ENCODE measurements around the gene FADS1. TPM values are rescaled to one million over a fixed set of nuclear protein-coding genes. Genes with fewer than 3 reads are reported as not detected.

Gene FADS1
- total and polyA plus RNA-seq, 2 of the 13 experiments (the other 11 are each of a cell fraction or from before 2014, with no cell fraction given), result 91.8 to 108 TPM

DNA sequence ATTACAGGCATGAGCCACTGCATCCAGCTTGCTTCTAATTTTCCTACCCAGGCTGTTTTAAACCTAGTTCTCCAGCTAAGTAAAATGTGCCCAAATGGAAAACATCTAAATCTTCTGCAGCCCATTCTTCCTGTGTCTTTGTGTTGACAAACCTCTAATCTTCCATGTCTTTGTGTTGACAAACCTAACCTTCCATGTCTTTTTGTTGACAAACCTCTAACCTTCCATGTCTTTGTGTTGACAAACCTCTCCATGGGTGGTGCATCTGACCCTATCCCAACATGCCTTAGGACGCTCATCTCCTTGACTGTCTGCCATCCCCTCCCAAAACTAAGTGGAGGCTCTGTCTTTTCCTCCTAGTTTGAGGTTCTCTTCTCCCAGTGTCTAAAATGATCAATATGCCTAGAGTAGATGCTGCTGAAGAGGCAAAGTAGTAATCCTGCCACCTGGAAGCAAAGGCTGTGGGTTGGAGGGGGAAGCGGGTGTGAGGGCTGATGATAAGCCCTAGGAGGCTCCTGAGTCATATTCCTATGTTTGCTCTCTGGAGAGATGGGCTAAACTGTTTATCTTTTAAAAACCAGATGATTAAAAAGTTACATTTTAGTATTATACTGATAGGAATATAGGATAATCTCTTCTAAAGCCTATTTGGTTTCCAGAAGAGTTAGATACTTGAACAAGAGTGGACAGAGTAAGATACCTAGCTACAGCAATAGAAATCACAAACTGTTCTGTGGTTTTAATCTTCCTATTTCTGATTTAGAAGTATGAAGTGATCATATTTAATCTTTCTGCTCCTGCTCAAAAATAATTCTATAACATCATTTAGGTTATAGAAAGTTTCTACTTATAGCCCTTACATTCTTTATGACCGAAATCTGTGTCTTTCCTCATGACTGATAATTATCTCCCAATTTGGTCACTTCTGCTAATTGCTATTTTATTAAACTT is 16.2 kb downstream of the FADS1 start:
- no peaks in the 10 kb centered on the region for H3K9me3 ChIP-seq (ENCODE audit: low read length)
- no peak overlapping the region for H3K4me3 ChIP-seq (replicated peaks in 1 of 3; ENCODE audit: insufficient read depth in 1 of 3, low read depth in 2 of 3, low read length in 3 of 3)
- H3K27ac ChIP-seq (ENCODE audit: extremely low read length, insufficient read depth, low read length), result no peak overlapping the region
- H4K20me1 ChIP-seq (ENCODE audit: insufficient read depth, low read length), result no peaks in the 10 kb centered on the region
- ChIA-PET CTCF (ENCODE audit: low intra/inter-chr PET ratio, low total read pairs) (no interaction called here), POLR2A (interaction anchor here (1.2 kb wide), 1 partner anchor 9 kb away, joined by 3 read pairs; no protein-coding TSS in a partner anchor)
- no peak for FAIRE-seq
- in situ Hi-C loops (cut with HindIII; ENCODE audit: extremely low pct_ligation_motif_present, low pct_unique_long_range_greater_than_20kb), result no loop called here
- H3K9ac ChIP-seq (ENCODE audit: insufficient read depth, low read depth, low read length), result no peak overlapping the region
- H3K27me3 ChIP-seq (ENCODE audit: control insufficient read depth in 1 of 2, insufficient read depth in 2 of 2, low read length in 2 of 2), result no peaks in the 10 kb centered on the region; a peak in 1 of 5 replicates
- WGBS (ENCODE audit: low lambda C conversion rate), result 91% methylated on average over 3 of the region's 3 CpGs
- H3K36me3 ChIP-seq (replicated peaks in 1 of 2; ENCODE audit: control insufficient read depth in 1 of 2, insufficient read depth in 2 of 2, low read length in 2 of 2), result peaks cover 20 to 52% of the 10 kb centered on the region in 2 experiments
- no peak for DNase-seq (ENCODE audit: low spot score)
- peaks cover 10% of the 10 kb centered on the region for H3K79me2 ChIP-seq (ENCODE audit: insufficient read depth, low read length)
- no peak overlapping the region for H2AFZ ChIP-seq (ENCODE audit: low read length)
- ATAC-seq, result no peak
- H3K4me2 ChIP-seq (ENCODE audit: low read depth, low read length), result no peak overlapping the region
- intact Hi-C loops (cut with micrococcal nuclease; ENCODE audit: unreplicated experiment), result no loop called here
- TF ChIP-seq HNRNPUL1 (IDR thresholded peaks at IDR 0.05; ENCODE audit: low read depth, low read length) (no peak), SETDB1 (CRISPR knock-in tag; IDR thresholded peaks at IDR 0.05; ENCODE audit: borderline replicate concordance) (no peak), ZBTB43 (CRISPR knock-in tag; conservative IDR thresholded peaks at IDR 0.05) (no peak), FOXP1 (IDR thresholded peaks at IDR 0.05) (no peak), FOXP1 (CRISPR knock-in tag; IDR thresholded peaks at IDR 0.05) (0 out of 2 replicates have a peak, but pooled peaks have one; percentile 40)
- peaks cover 18% of the 10 kb centered on the region for H3K4me1 ChIP-seq (ENCODE audit: insufficient read depth, low read length)
- BruUV-seq (replicated peaks), result no TSS peak

Data from HepG2 (cell line).